Stimulated activated naive CD8-positive, alpha-beta T cell treated with anti-CD3 and anti-CD28 coated beads, Interleukin-15, Interleukin-2, amounts not matched to agents 100 ng/mL and 50 ng/mL, for 24 hours (primary cell): Measurements from ENCODE around the gene HECTD4.

Source experiments
- H3K27ac Mint-ChIP-seq: one replicate; pipeline ENCODE4 v1.8.0; 2021; ENCODE audit warnings: mild to moderate bottlenecking, mixed read lengths
- H3K27me3 Mint-ChIP-seq: one replicate; pipeline ENCODE4 v1.8.0; 2021; ENCODE audit warnings: mixed read lengths
- H3K36me3 Mint-ChIP-seq: one replicate; pipeline ENCODE4 v1.8.0; 2021; ENCODE audit warnings: low read depth, mixed read lengths
- H3K4me1 Mint-ChIP-seq: one replicate; pipeline ENCODE4 v1.8.0; 2021; ENCODE audit warnings: low read depth, mixed read lengths
- H3K4me3 Mint-ChIP-seq: one replicate; pipeline ENCODE4 v1.8.0; 2021; ENCODE audit warnings: mild to moderate bottlenecking, mixed read lengths
- H3K9me3 Mint-ChIP-seq: one replicate; pipeline ENCODE4 v1.8.0; 2021; ENCODE audit warnings: mixed read lengths

HECTD4 gene

GRCh38 chr12:112218150-112218549 is 164.1 kb downstream of the HECTD4 start:
- Mint-ChIP-seq H3K4me3 (no peak overlapping the region), H3K27ac (no peak overlapping the region)

DNA sequence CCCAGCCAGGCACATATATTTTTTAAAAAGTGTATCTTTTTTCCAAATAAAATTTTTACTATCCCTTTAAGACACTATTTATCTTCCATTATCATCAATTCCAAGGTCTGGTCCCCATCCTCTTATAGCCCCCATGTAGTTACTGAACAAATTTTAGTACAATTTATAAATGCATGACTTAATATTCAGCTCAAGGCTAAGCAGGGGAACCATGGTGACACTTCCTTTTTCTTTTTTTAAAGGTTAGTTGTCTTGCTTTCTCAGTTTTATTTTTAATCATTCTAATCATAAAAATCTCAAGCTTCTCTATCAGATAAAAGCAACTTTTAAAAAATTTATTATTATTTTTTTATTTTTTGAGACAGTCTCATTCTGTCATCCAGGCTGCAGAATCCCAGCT is 164.6 kb downstream of the HECTD4 start:
- Mint-ChIP-seq H3K36me3 (peaks cover 21% of the 10 kb centered on the region), H3K27ac (no peak overlapping the region)

More at GRCh38 chr12:112218150-112218549, 164.1 kb downstream of the HECTD4 start:
- Mint-ChIP-seq H3K9me3 (no peaks in the 10 kb centered on the region), H3K4me1 (peaks cover 3% of the 10 kb centered on the region), H3K36me3 (peaks cover 25% of the 10 kb centered on the region), H3K27me3 (no peaks in the 10 kb centered on the region)

DNA sequence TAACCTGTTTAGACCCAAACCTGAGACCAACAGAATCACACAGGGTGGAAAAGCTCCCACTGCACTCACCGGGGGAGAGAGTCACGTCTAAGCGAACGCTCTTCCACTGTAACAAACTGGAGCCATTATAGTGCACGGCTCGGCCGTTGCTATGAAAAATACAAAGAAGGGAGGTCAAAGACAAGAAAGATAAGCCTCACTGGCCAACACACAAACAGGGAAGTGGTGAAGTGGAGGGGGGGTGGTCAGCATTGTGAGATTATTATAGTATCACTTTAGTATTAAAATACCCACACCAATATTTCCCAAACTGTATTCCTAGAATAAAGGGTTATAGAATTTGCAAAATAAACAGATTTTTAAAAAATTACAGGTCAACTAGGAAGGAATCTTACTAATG is 166.0 kb downstream of the HECTD4 start:
- Mint-ChIP-seq H3K36me3 (peaks cover 31% of the 10 kb centered on the region), H3K4me3 (no peak overlapping the region), H3K9me3 (no peaks in the 10 kb centered on the region), H3K27ac (no peak overlapping the region), H3K4me1 (peaks cover 3% of the 10 kb centered on the region), H3K27me3 (no peaks in the 10 kb centered on the region)

More for the DNA sequence above, 164.6 kb downstream of the HECTD4 start:
- Mint-ChIP-seq H3K27me3 (no peaks in the 10 kb centered on the region), H3K9me3 (no peaks in the 10 kb centered on the region), H3K4me3 (no peak overlapping the region), H3K4me1 (peaks cover 3% of the 10 kb centered on the region)

DNA sequence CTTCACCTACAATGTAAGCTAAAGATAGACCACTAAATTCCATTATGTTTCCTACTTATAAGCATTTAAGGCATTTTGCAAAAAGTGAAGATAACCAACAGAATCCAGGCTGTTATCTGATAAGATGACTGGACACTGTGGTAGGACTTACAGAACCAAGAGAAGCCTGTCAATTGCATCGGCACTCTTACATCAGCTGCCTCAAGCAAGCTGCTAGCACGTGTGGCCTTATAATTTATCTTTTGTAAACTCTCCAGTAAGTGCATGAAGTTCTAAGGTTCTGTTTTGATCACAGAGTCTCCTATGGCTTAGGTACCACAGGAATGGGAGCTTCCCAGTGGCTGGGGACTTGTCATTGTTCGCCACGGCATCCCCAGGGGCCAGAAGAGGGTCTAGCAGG is 168.2 kb downstream of the HECTD4 start:
- Mint-ChIP-seq H3K27me3 (no peaks in the 10 kb centered on the region), H3K9me3 (no peaks in the 10 kb centered on the region), H3K4me3 (no peak overlapping the region), H3K36me3 (peaks cover 41% of the 10 kb centered on the region), H3K27ac (no peak overlapping the region), H3K4me1 (peaks cover 3% of the 10 kb centered on the region)

GRCh38 chr12:112208301-112208910 is 173.8 kb downstream of the HECTD4 start:
- H3K4me3 Mint-ChIP-seq: no peak overlapping the region
- no peaks in the 10 kb centered on the region for H3K9me3 Mint-ChIP-seq
- no peaks in the 10 kb centered on the region for H3K4me1 Mint-ChIP-seq
- no peaks in the 10 kb centered on the region for H3K27me3 Mint-ChIP-seq
- H3K27ac Mint-ChIP-seq: no peak overlapping the region
- peaks cover 44% of the 10 kb centered on the region for H3K36me3 Mint-ChIP-seq

DNA sequence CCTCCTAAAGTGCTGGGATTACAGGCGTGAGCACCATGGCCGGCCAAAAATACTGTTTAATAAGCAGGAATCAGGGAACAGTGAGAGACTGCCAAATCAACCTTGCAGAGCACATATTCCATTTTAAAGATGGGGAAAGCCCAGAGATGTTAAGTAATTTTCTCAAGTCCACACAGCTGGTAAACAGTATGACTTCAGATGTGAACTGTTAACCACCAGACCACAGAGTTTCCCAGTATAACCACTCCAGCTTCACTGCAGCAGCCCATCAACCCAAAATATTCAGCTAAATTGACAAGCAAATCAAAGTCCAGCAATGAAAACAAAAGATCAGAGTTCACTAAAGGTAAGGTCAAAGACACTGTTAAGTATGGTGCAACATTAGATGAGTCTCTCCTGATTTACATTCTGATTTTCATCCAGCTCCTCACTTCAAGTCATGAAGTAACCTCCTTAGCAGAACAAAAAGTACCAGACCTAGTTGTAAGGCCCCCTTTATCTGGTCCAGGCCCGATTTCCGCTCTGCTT is 174.8 kb downstream of the HECTD4 start:
- no peaks in the 10 kb centered on the region for H3K9me3 Mint-ChIP-seq
- H3K27ac Mint-ChIP-seq: no peak overlapping the region
- H3K4me1 Mint-ChIP-seq: no peaks in the 10 kb centered on the region
- no peaks in the 10 kb centered on the region for H3K27me3 Mint-ChIP-seq
- H3K4me3 Mint-ChIP-seq: no peak overlapping the region
- peaks cover 44% of the 10 kb centered on the region for H3K36me3 Mint-ChIP-seq

GRCh38 chr12:112206944-112207343 is 175.3 kb downstream of the HECTD4 start:
- H3K4me1 Mint-ChIP-seq: no peaks in the 10 kb centered on the region
- peaks cover 39% of the 10 kb centered on the region for H3K36me3 Mint-ChIP-seq
- H3K4me3 Mint-ChIP-seq: no peak overlapping the region
- H3K27ac Mint-ChIP-seq: no peak overlapping the region
- H3K27me3 Mint-ChIP-seq: no peaks in the 10 kb centered on the region
- H3K9me3 Mint-ChIP-seq: no peaks in the 10 kb centered on the region

GRCh38 chr12:112199136-112199535 is 183.1 kb downstream of the HECTD4 start:
- Mint-ChIP-seq H3K27me3 (no peaks in the 10 kb centered on the region), H3K9me3 (no peaks in the 10 kb centered on the region), H3K36me3 (peaks cover 16% of the 10 kb centered on the region), H3K4me3 (no peak overlapping the region), H3K4me1 (peaks cover 3% of the 10 kb centered on the region), H3K27ac (no peak overlapping the region)

GRCh38 chr12:112198120-112198733 is 184.0 kb downstream of the HECTD4 start:
- peaks cover 3% of the 10 kb centered on the region for H3K4me1 Mint-ChIP-seq
- H3K4me3 Mint-ChIP-seq: no peak overlapping the region
- H3K27ac Mint-ChIP-seq: no peak overlapping the region
- H3K9me3 Mint-ChIP-seq: no peaks in the 10 kb centered on the region
- H3K27me3 Mint-ChIP-seq: no peaks in the 10 kb centered on the region
- peaks cover 15% of the 10 kb centered on the region for H3K36me3 Mint-ChIP-seq

- Mint-ChIP-seq H3K4me3 (no peak overlapping the region), H3K27me3 (no peaks in the 10 kb centered on the region), H3K36me3 (peaks cover 23% of the 10 kb centered on the region), H3K4me1 (peaks cover 3% of the 10 kb centered on the region), H3K9me3 (no peaks in the 10 kb centered on the region), H3K27ac (no peak overlapping the region)
These were observed 185.9 kb downstream of the HECTD4 start for GRCh38 chr12:112196196-112196875.

DNA sequence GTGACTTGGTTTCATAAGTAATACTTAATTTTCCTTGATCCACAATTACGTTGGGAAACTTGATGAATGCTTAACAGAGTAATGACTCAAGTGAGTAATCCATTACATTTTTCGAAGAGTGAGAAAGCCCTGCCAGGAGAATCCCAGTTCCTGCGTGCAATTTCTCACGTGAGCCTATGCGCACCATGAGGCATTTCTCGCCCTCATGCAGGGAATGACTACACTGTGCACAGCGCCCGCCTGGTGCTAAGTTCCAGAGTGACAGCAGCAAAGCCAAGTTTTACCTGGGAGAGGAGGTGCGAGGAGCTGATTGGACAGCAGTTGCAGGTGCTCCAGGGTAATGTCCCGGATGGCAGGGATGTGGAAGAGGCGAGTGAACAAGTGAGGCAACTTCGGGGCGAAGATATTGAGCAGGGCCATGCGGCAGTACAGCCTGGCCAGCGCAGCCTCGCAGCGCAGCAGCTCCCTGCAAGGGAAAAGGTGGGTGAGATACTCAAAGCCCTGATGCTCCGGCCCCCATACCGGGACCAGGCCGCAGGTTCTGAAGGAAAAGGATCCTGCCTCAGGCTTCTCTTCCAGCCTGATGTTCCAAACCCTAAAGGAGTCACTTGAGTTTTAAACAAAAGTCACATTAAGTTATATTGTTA is 187.5 kb downstream of the HECTD4 start:
- no peak overlapping the region for H3K4me3 Mint-ChIP-seq
- H3K27me3 Mint-ChIP-seq: no peaks in the 10 kb centered on the region
- no peaks in the 10 kb centered on the region for H3K9me3 Mint-ChIP-seq
- peaks cover 3% of the 10 kb centered on the region for H3K4me1 Mint-ChIP-seq
- peaks cover 26% of the 10 kb centered on the region for H3K36me3 Mint-ChIP-seq
- no peak overlapping the region for H3K27ac Mint-ChIP-seq

DNA sequence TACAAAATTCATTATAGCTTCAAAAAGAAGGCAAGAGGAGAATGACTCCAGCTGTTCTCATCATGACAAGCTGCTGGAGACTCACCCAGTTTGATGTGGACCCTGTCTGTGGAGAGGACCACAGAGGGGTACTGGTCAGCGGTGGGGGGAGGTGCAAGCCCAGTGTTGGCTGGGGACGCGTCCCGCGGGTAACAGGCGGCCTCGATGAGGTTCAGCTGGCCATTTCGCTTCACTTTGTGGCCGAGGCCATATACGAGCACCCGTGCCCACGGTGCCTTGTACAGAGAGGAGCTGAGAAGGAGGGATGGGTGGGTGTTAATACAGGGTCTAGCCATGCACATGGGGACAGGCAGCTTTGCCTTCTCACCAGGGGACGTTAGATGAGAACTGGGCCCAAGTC is 189.8 kb downstream of the HECTD4 start:
- Mint-ChIP-seq H3K27me3 (no peaks in the 10 kb centered on the region), H3K27ac (no peak overlapping the region), H3K4me3 (no peak overlapping the region), H3K36me3 (peaks cover 23% of the 10 kb centered on the region), H3K9me3 (no peaks in the 10 kb centered on the region), H3K4me1 (no peaks in the 10 kb centered on the region)

GRCh38 chr12:112191840-112192321 is 190.3 kb downstream of the HECTD4 start:
- H3K9me3 Mint-ChIP-seq: no peaks in the 10 kb centered on the region
- no peaks in the 10 kb centered on the region for H3K27me3 Mint-ChIP-seq
- no peak overlapping the region for H3K4me3 Mint-ChIP-seq
- peaks cover 26% of the 10 kb centered on the region for H3K36me3 Mint-ChIP-seq
- H3K4me1 Mint-ChIP-seq: no peaks in the 10 kb centered on the region
- no peak overlapping the region for H3K27ac Mint-ChIP-seq

DNA sequence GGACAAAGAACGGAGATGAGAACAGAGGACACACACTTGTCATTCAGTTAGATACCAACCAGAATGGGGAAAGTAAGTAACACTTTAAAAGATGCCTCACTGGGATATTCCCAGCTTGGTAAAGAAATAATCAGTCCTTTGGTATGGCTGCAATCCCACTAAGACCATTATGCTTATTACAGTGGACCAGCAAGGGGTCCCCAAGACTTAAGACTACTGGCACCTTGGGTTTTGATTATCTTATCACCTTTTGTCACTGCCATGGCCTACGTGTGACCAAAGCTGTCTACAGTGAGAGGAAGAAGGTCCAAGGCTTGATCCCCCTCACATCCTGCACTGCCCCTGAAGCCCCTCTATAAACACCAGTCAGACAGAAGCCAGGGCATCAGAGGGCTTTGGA is 191.0 kb downstream of the HECTD4 start:
- H3K27me3 Mint-ChIP-seq: no peaks in the 10 kb centered on the region
- no peaks in the 10 kb centered on the region for H3K9me3 Mint-ChIP-seq
- peaks cover 26% of the 10 kb centered on the region for H3K36me3 Mint-ChIP-seq
- H3K4me3 Mint-ChIP-seq: no peak overlapping the region
- H3K27ac Mint-ChIP-seq: no peak overlapping the region
- no peaks in the 10 kb centered on the region for H3K4me1 Mint-ChIP-seq
